Gastroesophageal sphincter (tissue), 4 donors: ENCODE results near the gene KCTD3. TPM values are rescaled to one million over a fixed set of nuclear protein-coding genes. Genes with fewer than 3 reads are reported as not detected.

Experiments
- ATAC-seq: fragments of 150-250 bp; one replicate; pipeline ENCODE4 v1.9.1; 2016; ENCODE audit warnings: mild to moderate bottlenecking, moderate library complexity
- H3K27ac ChIP-seq, 4 donors: fragments of 200-600 bp; sonication (generic) in 3 of 4; 1 replicate in 3 of 4; 2 replicates in 1 of 4; pipeline ENCODE4 v1.5.1; 2016 to 2019
- H3K27me3 ChIP-seq: fragments of 200-600 bp; sonication (generic); one replicate; pipeline ENCODE4 v1.5.1; 2019
- H3K36me3 ChIP-seq, 2 donors: fragments of 200-600 bp; sonication (generic); one replicate each; pipeline ENCODE4 v1.5.1; 2019; ENCODE audit warnings: control low read depth in 1 of 2
- H3K4me1 ChIP-seq, 3 donors: fragments of 200-600 bp; sonication (generic); 1 replicate in 2 of 3; 2 replicates in 1 of 3; pipeline ENCODE4 v1.5.1; 2016 to 2019; ENCODE audit warnings: control low read depth in 2 of 3
- H3K4me3 ChIP-seq, 2 donors: fragments of 200-600 bp; sonication (generic); one replicate each; pipeline ENCODE4 v1.5.1; 2019; ENCODE audit warnings: mild to moderate bottlenecking in 1 of 2, moderate library complexity in 1 of 2
- H3K9me3 ChIP-seq, 3 donors: fragments of 200-600 bp; sonication (generic); one replicate each; pipeline ENCODE4 v1.5.1; 2017 to 2019; ENCODE audit warnings: control low read depth in 2 of 3
- EP300 ChIP-seq: sonication (generic); formaldehyde crosslinking; IDR thresholded peaks from one replicate; pipeline ENCODE4 v1.6.1; 2017; ENCODE audit warnings: antibody characterized with exemption, mild to moderate bottlenecking
- POLR2A ChIP-seq, 2 donors: fragments of 450-650 bp; IDR thresholded peaks; one replicate each; pipeline ENCODE4 v1.6.1; 2017; ENCODE audit warnings: antibody characterized with exemption in 2 of 2, mild to moderate bottlenecking in 2 of 2, moderate library complexity in 1 of 2
- POLR2AphosphoS5 ChIP-seq: sonication (generic); formaldehyde crosslinking; IDR thresholded peaks from one replicate; pipeline ENCODE4 v1.6.1; 2017; ENCODE audit warnings: antibody characterized with exemption
- WGBS, 2 donors: methylation state at CpG; one replicate each; pipeline ENCODE4 v1.1.5; 2018; ENCODE audit warnings: low coverage in 1 of 2; 5-methylcytosine and 5-hydroxymethylcytosine counted together
- total RNA-seq, 4 donors: library from RNA; depleted of rRNA; stranded (reverse); fragments of >200 nt; gene quantifications; one replicate each; pipeline ENCODE4 v1.1.0, GENCODE V29; 2016
- TF ChIP-seq, protein P1 (sequence below), 4 experiments: fragments of 200-600 bp in 2 of 4; fragments of 450-650 bp in 2 of 4; sonication (generic) in 1 of 4; IDR thresholded peaks; one replicate each; pipeline ENCODE4 v1.5.1; 2017 to 2019; ENCODE audit warnings: antibody characterized with exemption in 4 of 4, mild to moderate bottlenecking in 2 of 4, moderate library complexity in 2 of 4

The KCTD3 gene
- total RNA-seq, 4 donors from 2014 or later = 67.9 to 77.3 (median 73.9) TPM

DNA sequence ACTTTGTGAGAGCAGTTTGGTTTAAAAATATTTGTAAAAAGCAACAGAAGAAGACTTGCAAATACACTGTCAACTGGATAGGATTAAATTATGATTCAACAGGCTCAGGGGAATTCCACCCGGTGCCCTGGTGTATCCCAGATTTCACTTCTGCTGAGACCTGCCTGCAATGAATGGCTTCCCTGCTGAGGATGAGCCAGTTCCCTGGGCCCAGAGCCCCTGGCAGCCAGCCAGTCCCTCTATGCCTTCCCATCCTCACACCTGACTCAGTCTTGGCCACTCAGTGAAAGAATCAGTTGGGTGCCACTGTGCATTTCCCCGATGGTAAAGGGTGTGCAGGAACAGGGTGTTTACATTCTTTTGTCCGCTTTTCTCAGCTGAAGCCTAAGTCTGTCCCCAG lies 64.4 kb downstream of the KCTD3 start:
- WGBS, 2 donors = 13 to 37% methylated on average over 1 to 3 of the region's 3 CpGs
- no peak overlapping the region for H3K27ac ChIP-seq
- no peak overlapping the region for H3K4me3 ChIP-seq
- peaks cover 0 to 21% (median 2%) of the 10 kb centered on the region in 3 donors for H3K4me1 ChIP-seq
- no peaks in the 10 kb centered on the region for H3K9me3 ChIP-seq
- TF ChIP-seq POLR2A (IDR thresholded peaks at IDR 0.05) = no peak
- TF ChIP-seq, protein P1, sequence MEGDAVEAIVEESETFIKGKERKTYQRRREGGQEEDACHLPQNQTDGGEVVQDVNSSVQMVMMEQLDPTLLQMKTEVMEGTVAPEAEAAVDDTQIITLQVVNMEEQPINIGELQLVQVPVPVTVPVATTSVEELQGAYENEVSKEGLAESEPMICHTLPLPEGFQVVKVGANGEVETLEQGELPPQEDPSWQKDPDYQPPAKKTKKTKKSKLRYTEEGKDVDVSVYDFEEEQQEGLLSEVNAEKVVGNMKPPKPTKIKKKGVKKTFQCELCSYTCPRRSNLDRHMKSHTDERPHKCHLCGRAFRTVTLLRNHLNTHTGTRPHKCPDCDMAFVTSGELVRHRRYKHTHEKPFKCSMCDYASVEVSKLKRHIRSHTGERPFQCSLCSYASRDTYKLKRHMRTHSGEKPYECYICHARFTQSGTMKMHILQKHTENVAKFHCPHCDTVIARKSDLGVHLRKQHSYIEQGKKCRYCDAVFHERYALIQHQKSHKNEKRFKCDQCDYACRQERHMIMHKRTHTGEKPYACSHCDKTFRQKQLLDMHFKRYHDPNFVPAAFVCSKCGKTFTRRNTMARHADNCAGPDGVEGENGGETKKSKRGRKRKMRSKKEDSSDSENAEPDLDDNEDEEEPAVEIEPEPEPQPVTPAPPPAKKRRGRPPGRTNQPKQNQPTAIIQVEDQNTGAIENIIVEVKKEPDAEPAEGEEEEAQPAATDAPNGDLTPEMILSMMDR (IDR thresholded peaks at IDR 0.05) = no peak
- no peak for TF ChIP-seq EP300
- TF ChIP-seq POLR2AphosphoS5 = no peak
- no peak for ATAC-seq
- no peaks in the 10 kb centered on the region for H3K36me3 ChIP-seq
- H3K27me3 ChIP-seq = no peaks in the 10 kb centered on the region

GRCh38 chr1:215635827-215636226 lies 68.7 kb downstream of the KCTD3 start:
- Histone ChIP-seq H3K36me3 (no peaks in the 10 kb centered on the region), H3K27me3 (no peaks in the 10 kb centered on the region), H3K4me3 (no peak overlapping the region), H3K27ac (peak overlapping the region; percentile 43 to 73 (median 72)), H3K4me1 (peaks cover 0 to 32% (median 3%) of the 10 kb centered on the region in 3 donors), H3K9me3 (no peaks in the 10 kb centered on the region)
- TF ChIP-seq POLR2AphosphoS5 = no peak
- no peak for TF ChIP-seq EP300
- TF ChIP-seq, protein P1 (IDR thresholded peaks at IDR 0.05) = no peak
- TF ChIP-seq POLR2A (IDR thresholded peaks at IDR 0.05) = no peak
- ATAC-seq = no peak
- WGBS, 2 donors = 82% methylated on average over 6 of the region's 6 CpGs; no CpG with 5 or more reads in 1 of the 2 donors

- no peaks in the 10 kb centered on the region for H3K27me3 ChIP-seq
- TF ChIP-seq POLR2AphosphoS5 (peak; percentile 49), POLR2A (IDR thresholded peaks at IDR 0.05) (no peak)
- H3K36me3 ChIP-seq = no peaks in the 10 kb centered on the region
- 51 to 60% methylated on average over 6 to 9 of the region's 9 CpGs for WGBS, 2 donors
- peak overlapping the region; percentile 68 to 73 (median 72) for H3K27ac ChIP-seq
- H3K4me1 ChIP-seq = peaks cover 0 to 28% (median 3%) of the 10 kb centered on the region in 3 donors
- H3K4me3 ChIP-seq = peak overlapping the region in 1 of 2 donors; percentile 17
- no peaks in the 10 kb centered on the region for H3K9me3 ChIP-seq
- ATAC-seq = peak; percentile 89
These were observed 69.3 kb downstream of the KCTD3 start for GRCh38 chr1:215636258-215636965.

GRCh38 chr1:215637041-215637573 lies 70.0 kb downstream of the KCTD3 start:
- Histone ChIP-seq H3K27me3 (no peaks in the 10 kb centered on the region), H3K9me3 (no peaks in the 10 kb centered on the region), H3K36me3 (no peaks in the 10 kb centered on the region), H3K4me1 (peaks cover 0 to 22% (median 3%) of the 10 kb centered on the region in 3 donors), H3K4me3 (peak overlapping the region in 1 of 2 donors; percentile 17), H3K27ac (peak overlapping the region; percentile 68 to 73 (median 72))
- TF ChIP-seq, protein P1 (IDR thresholded peaks at IDR 0.05) = peak in 2 of 4 experiments; percentile 19 to 31
- TF ChIP-seq POLR2A (IDR thresholded peaks at IDR 0.05) = no peak
- TF ChIP-seq EP300 = no peak
- TF ChIP-seq POLR2AphosphoS5 = peak; percentile 24
- ATAC-seq = peak; percentile 85
- WGBS, 2 donors = 14 to 25% methylated on average over 3 to 4 of the region's 7 CpGs

DNA sequence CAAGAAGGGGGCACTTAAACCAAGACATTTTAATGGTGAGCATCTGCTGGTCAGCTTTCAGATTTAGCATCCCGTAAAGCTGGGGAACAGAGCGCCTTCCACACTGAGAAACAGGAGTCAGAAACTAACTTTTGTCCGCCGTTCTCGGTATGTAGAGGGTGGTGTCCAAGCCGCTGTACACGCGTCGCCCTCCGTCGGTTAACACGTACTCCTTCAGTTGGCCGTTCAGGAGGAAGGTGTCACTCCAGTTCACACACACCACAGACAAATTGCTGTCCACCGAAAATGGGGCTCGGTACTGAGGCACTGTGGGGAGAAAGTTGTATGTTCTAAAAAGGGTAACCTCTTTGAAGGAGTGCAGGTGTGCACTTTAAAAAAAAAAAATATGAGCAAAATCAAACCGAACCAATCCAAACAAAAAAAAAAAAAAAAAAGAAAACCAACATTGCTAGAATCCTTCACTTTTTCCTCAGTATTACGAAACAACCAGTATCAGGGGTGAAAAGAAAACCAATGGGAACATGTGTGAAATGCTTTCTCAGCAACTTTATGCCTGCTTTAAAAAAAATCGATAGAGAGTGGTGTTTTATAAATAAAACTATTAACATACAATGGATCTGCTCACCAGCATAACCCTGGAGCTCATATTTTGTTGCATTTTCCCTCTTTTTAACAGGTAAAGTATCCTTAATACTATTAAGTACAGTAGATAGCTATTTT lies 73.5 kb downstream of the KCTD3 start:
- 87 to 90% methylated on average over 12 to 17 of the region's 18 CpGs for WGBS, 2 donors
- Histone ChIP-seq H3K27ac (no peak overlapping the region), H3K27me3 (no peaks in the 10 kb centered on the region), H3K4me1 (peaks cover 0 to 19% (median 3%) of the 10 kb centered on the region in 3 donors), H3K9me3 (no peaks in the 10 kb centered on the region), H3K36me3 (no peaks in the 10 kb centered on the region), H3K4me3 (no peak overlapping the region)
- no peak for TF ChIP-seq POLR2A (IDR thresholded peaks at IDR 0.05)
- TF ChIP-seq POLR2AphosphoS5 = no peak
- TF ChIP-seq, protein P1 (IDR thresholded peaks at IDR 0.05) = no peak
- no peak for TF ChIP-seq EP300
- no peak for ATAC-seq
